Measurements from ENCODE around the gene TTC17. TPM values are rescaled to one million over a fixed set of nuclear protein-coding genes. Genes with fewer than 3 reads are reported as not detected.
A peak's percentile ranks its signal among the peaks of the same experiment; 100 is the strongest.

The TTC17 gene
- total and polyA plus RNA-seq, 9 of the 15 experiments (the other 6 are each of a cell fraction or from before 2014, with no cell fraction given) = 19.7 to 99.1 (median 53.3) TPM

- TF ChIP-seq MAX (CRISPR knock-in tag; IDR thresholded peaks at IDR 0.05) (peak; percentile 48; the same call in 1 of the 2 replicates), ATF7 (IDR thresholded peaks at IDR 0.05) (peak; percentile 60; the same call in 1 of the 2 replicates), POLR2A (conservative IDR thresholded peaks at IDR 0.05) (peak; percentile 97), MCM2 (IDR thresholded peaks at IDR 0.05; ENCODE audit: low read depth) (no peak), TEAD1 (CRISPR knock-in tag; IDR thresholded peaks at IDR 0.05) (peak in 1 of 2 experiments; percentile 71; a peak in 2 of 4 replicates), DMBX1 (CRISPR knock-in tag; IDR thresholded peaks at IDR 0.05; ENCODE audit: borderline replicate concordance) (0 out of 2 replicates have a peak, but pooled peaks have one; percentile 21), U2AF1 (optimal IDR thresholded peaks at IDR 0.05; ENCODE audit: low read depth, low read length) (peak; percentile 65), POLR2G (IDR thresholded peaks at IDR 0.05; ENCODE audit: low read depth, low read length) (peak; percentile 99), MAFK (IDR thresholded peaks at IDR 0.05; ENCODE audit: low read length) (no peak), TAF7 (tag; IDR thresholded peaks at IDR 0.05) (peak; percentile 97), KLF13 (tag; IDR thresholded peaks at IDR 0.05; ENCODE audit: borderline replicate concordance, low read depth) (peak; percentile 13; the same call in 1 of the 2 replicates), ZNF143 (CRISPR knock-in tag; IDR thresholded peaks at IDR 0.05) (no peak), BHLHE40 (IDR thresholded peaks at IDR 0.05; ENCODE audit: low read length) (0 out of 2 replicates have a peak, but pooled peaks have one; percentile 6)
- TF ChIP-seq, protein P1, sequence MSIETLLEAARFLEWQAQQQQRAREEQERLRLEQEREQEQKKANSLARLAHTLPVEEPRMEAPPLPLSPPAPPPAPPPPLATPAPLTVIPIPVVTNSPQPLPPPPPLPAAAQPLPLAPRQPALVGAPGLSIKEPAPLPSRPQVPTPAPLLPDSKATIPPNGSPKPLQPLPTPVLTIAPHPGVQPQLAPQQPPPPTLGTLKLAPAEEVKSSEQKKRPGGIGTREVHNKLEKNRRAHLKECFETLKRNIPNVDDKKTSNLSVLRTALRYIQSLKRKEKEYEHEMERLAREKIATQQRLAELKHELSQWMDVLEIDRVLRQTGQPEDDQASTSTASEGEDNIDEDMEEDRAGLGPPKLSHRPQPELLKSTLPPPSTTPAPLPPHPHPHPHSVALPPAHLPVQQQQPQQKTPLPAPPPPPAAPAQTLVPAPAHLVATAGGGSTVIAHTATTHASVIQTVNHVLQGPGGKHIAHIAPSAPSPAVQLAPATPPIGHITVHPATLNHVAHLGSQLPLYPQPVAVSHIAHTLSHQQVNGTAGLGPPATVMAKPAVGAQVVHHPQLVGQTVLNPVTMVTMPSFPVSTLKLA (conservative IDR thresholded peaks at IDR 0.05) = peak in 1 of 2 experiments; percentile 34; a peak in 1 of 4 replicates
- TF ChIP-seq, protein P2, sequence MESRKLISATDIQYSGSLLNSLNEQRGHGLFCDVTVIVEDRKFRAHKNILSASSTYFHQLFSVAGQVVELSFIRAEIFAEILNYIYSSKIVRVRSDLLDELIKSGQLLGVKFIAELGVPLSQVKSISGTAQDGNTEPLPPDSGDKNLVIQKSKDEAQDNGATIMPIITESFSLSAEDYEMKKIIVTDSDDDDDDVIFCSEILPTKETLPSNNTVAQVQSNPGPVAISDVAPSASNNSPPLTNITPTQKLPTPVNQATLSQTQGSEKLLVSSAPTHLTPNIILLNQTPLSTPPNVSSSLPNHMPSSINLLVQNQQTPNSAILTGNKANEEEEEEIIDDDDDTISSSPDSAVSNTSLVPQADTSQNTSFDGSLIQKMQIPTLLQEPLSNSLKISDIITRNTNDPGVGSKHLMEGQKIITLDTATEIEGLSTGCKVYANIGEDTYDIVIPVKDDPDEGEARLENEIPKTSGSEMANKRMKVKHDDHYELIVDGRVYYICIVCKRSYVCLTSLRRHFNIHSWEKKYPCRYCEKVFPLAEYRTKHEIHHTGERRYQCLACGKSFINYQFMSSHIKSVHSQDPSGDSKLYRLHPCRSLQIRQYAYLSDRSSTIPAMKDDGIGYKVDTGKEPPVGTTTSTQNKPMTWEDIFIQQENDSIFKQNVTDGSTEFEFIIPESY (CRISPR knock-in tag; IDR thresholded peaks at IDR 0.05) = peak; percentile 64
- TF ChIP-seq, protein P3, sequence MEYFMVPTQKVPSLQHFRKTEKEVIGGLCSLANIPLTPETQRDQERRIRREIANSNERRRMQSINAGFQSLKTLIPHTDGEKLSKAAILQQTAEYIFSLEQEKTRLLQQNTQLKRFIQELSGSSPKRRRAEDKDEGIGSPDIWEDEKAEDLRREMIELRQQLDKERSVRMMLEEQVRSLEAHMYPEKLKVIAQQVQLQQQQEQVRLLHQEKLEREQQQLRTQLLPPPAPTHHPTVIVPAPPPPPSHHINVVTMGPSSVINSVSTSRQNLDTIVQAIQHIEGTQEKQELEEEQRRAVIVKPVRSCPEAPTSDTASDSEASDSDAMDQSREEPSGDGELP (CRISPR knock-in tag; IDR thresholded peaks at IDR 0.05; ENCODE audit: borderline replicate concordance) = peak; percentile 57
- TF ChIP-seq, protein P4, sequence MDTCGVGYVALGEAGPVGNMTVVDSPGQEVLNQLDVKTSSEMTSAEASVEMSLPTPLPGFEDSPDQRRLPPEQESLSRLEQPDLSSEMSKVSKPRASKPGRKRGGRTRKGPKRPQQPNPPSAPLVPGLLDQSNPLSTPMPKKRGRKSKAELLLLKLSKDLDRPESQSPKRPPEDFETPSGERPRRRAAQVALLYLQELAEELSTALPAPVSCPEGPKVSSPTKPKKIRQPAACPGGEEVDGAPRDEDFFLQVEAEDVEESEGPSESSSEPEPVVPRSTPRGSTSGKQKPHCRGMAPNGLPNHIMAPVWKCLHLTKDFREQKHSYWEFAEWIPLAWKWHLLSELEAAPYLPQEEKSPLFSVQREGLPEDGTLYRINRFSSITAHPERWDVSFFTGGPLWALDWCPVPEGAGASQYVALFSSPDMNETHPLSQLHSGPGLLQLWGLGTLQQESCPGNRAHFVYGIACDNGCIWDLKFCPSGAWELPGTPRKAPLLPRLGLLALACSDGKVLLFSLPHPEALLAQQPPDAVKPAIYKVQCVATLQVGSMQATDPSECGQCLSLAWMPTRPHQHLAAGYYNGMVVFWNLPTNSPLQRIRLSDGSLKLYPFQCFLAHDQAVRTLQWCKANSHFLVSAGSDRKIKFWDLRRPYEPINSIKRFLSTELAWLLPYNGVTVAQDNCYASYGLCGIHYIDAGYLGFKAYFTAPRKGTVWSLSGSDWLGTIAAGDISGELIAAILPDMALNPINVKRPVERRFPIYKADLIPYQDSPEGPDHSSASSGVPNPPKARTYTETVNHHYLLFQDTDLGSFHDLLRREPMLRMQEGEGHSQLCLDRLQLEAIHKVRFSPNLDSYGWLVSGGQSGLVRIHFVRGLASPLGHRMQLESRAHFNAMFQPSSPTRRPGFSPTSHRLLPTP (IDR thresholded peaks at IDR 0.05; ENCODE audit: borderline replicate concordance, extremely low read depth, insufficient read length) = no peak
Observed at GRCh38 chr11:43358801-43359421, at the start of gene TTC17 (continued).

Measured in K562 (cell line).